ENCODE data around the gene LGALS9B.
"Not testable (repeated sequence)": the region's sequence is repeated elsewhere in the genome, so short reads cannot be mapped to it uniquely, and the experiment has no call there.

LGALS9B gene

DNA sequence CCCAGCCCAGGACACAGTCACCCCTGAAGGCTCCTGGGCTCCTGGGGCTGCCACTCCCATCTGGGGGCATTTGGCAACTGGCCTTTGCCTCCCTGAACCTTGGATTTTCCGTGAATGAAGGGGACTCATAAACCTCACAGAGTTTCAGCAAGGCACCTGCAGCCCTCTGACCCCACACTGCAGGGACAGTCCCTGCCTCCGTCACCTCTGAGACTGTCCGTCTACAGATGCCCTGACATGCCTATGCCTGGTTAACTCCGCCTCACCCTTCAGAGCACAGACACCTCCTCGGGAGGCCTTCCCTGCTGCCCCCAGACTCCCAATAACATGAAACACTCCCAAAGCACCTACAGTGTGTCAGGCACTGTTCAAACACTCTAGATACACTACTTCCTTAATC, 786 bp downstream of the LGALS9B start:
- DNase-seq = not testable (repeated sequence)

DNA sequence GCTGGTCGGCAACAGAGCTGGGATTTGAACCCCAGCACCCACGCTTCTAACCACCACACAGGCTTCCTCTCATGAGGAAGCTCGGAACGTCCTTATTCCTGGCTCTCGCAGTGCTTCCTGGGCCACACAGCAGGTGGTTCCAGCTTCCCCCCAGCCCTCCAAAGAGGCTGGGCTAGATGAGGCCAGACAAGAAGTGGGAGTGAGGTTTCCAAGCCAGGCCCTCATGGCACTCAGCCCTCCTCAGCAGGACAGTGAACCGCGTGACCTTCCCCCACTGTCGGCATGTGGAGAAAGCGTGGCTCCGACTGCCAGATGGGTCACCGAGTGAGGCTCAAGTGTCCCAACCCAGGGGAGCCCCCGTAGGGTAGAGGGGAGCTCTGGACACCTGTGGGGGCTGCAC, 1.8 kb downstream of the LGALS9B start:
- not testable (repeated sequence) for DNase-seq

DNA sequence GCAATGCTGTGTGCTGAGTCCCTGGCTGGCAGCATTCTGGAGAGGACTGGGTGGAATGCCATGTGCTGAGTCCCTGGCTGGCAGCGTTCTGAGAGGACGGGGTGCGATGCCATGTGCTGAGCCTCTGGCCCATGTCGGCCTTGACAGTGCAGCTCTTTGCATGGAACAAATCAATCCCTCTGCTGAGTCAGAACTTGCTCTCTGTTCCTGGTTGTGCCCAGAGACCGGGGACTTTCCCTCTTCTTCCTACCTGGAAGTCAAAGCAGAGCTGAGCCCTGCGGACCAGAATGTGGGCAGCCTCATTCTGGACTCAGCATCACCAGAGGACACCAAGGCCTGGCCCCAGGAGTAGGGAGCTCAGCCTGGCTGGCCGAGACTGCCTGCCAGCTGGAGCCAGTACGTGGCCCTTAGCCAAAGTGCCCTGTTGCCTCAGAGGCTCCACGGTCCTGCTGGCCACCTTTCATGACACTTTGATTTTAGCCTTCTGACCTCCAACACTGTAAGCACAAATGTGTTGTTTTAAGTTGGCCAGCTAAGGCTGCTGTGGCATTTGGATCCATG, 2.4 kb downstream of the LGALS9B start:
- DNase-seq = not testable (repeated sequence)

DNA sequence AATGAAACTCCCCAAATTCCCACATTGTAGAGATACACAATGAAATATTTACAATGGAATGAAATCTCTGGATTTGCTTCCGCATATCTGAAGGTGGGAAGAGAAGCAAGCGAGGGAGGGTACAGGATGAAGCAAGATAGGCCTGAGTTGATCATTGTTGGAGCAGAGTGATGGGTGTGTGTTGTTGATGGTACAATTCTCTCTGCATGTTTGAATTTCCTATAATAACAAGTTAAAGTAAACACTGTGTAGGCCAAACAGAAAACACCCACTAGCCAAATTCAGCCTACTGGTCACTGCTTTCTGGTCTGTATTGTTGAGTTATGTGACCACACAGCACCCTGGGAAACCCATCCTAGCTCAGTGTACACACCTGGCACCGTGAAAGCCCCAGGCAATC, 5.2 kb downstream of the LGALS9B start:
- DNase-seq = not testable (repeated sequence)

DNA sequence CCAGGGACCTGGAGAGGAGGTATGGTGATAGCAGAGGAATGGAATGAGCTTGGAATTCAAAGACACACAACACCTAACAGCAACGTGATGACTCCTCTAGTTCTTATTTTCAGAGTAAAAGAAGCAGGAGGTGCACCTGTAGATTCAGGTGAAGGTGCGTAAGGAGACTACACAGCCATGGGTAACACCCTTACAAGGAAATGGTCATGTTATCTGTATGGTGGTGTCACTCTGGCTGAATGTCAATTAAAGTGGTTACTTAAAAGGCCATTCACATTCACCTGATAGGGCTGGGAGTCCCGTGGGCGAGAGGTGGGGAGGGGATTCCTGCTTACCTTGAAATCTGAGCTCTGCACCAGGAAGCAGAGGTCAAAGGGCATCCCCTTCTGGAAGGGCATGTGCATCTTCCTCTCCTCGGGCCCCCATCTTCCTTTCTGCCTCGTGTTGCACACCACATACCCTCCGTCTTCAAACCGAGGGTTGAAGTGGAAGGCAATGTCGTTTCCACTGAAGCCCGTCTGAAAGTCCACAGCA, 9.4 kb downstream of the LGALS9B start:
- DNase-seq = not testable (repeated sequence)

DNA sequence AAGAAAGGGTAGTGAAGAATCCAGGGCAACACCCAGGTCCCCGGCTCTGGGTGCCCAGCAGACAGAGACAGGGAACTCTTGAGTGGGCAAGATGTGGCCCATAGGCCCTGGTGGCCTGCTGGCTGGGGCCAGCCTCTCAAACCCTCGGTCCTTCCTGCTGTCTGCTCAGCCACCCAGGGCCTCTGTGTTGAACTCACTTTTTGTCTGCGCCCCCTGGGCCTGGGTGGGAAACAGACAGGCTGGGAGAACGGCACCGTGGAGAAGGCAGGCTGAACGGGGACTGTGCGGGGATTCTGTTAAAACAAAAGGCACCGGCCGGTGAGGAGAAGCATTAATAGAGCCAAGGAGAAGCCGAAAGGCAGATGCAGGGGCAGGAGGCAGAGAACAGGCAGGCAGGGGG, 12.2 kb downstream of the LGALS9B start:
- not testable (repeated sequence) for DNase-seq

DNA sequence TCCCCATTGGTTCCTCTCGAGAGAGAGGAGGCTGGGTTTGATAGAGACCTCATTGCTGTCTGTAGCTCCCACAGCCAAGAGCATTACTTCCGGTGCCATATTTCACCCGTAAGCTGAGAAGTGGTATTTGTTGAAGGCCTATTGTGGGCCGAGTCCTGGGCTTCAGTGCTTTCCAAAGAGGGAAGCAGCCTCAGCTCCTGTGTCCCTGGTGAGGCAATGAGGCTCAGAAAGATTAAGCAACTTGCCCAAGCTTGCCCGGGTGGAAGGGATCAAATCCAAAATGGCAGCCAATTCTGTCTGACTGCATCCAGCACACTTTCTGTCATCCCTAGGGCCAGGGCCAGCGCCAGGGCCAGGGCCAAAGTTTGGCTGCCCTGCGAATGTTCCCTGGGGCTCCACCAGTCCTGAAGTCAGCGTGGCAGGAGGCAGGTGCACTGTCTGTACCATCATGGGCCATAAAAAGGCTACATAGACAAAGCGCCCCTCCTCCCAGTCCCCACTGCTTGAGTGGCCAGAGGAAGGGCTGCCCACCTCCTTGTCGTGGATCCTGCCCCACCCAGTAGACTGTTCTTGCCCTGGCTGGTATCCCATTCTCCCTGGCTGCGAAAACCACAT, 13.4 kb downstream of the LGALS9B start:
- not testable (repeated sequence) for DNase-seq

DNA sequence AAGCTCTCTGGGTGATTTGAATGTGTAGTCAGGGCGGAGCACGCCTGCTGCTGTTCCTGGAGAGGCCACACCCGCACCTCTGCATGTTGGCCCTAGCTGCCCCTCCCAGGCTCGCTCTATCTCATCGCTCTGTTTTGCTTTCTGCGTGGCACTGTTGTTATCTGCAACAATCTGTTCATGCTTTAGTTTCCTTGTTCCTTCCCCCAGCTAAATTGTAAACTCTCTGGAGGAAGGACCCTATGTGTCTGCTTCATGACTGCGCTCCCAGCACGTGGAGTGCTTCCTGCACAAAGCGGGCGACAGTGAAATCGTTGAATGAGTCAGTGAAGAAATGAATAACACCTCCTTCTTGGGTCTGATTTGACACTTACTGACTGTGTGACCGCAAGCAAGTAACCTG, 16.5 kb downstream of the LGALS9B start:
- DNase-seq = peak; percentile 57

DNA sequence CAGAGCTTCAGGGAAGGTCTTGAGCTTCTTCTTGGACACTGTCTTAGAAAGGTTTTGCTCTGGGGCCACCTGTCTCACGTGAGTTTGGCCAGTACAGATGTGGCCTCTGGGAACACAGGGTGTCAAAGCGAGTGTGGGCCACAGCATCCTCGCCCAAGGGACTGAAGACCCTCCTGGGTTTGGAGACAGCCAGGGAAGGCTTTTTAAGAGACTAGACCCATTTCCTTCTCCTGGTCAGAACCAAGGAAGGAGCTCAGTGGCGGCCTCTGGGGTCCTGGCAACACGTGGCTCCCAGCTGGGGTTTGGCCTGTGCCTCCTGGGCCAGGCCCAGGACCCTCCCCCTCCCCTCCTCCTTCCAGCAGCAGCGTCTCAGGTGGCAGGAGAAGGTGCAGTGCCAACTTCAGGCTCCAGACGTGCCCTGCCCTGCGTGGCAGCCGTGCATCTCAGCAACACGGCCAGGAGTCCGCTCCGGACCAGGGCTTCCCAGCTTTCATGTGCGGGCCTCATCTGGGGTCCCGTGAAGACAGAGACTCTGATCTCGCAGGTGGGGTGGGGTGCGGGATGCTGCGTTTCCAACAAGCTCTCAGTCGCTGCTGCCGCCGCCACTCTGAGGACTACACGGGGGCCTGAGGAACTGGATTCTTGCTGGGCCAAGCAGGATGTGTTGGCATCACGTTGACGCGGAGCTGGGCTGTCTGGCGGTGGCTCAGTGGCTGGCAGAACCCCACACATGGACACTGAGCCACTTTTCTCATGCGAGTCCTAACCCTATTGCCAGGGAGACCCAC, 19.6 kb downstream of the LGALS9B start:
- not testable (repeated sequence) for DNase-seq

DNA sequence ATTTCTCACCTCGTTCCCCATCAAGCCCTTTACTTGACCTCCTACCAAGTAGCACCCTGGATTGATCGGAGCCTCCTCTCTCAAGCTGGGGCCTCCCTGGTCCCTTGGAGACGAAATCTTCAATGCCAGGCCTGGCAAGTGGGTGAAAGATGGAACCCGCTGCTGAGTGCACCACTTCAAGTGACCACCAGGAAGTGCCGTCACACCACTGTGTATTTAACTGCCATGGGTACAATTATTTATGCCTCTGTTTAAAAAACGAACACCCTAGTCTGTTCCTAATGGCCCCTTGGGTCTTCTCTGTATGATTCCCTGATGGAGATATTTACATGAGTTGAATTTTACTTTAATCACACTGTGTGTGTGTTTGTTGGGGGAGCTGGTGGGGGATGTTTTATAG, 20.4 kb downstream of the LGALS9B start:
- DNase-seq = not testable (repeated sequence)

DNA sequence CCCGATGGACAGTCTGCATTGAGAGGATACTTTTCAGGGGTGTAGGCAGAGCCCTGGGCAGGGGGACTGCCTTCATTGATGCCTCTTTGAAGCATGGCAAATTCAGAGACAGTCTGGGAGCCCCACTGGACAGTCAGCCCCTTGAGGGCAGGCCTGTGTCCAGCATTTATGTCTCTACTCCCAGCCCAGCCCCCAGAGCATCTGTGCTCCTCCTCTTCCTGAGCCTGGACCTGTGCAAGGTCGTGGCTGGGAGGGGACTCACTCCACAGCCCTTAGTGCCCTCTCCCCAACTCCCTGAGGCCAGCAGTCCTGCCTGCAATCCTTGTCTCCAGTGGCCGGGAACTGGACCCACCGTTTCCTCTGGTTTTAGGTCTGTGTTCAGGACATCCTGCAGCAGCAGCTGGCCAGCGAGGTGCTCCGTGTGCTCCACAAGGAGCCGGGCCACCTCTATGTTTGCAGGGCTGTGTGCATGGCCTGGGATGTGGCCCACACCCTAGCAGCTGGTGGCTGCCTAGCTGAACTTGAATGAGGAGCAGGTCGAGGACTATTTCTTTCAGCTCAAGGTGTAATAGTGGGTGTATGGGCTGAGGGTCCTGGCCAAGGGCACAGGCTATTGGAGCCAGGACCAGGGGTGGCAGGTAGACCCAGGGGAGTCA, 22.6 kb downstream of the LGALS9B start:
- not testable (repeated sequence) for DNase-seq

DNA sequence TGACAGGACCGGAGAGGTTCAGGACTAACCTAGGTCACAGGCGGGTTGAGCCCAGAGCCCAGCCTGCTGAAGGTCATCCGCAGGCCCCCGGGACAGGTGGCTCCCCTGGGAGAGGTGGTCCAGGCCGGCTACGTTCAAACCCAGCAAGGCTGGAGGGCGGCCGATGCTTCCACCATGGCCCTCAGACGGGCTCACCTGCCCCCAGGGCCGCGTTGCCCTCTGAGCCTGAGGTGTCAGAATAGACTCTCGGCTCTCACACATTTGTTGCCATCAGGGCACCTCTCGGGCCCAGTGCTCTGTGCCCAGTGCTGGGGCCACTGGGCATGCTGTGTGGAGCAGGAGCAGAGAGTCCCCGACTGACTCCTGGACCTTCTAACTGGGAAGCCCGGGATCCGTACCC, 23.2 kb downstream of the LGALS9B start:
- DNase-seq = not testable (repeated sequence)

DNA sequence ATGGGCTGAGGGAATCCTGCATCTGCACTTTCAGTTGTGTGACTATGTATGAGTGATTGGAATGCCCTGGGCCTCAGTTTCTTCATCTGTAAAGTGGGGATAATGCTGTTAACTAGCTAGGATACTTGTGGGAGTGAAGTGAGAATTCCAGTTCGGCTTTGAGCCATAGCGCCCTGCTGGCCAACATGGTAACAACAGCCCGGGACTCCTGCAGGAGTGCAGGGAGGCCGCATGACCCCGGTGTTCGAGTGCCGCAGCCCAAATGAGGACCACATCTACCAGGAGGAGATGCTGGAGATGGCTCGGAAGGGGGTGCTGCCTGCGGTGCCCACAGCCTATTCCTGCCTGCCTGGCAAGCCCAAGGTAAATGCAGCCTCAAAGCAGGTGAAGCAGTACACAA, 23.7 kb downstream of the LGALS9B start:
- DNase-seq = not testable (repeated sequence)

DNA sequence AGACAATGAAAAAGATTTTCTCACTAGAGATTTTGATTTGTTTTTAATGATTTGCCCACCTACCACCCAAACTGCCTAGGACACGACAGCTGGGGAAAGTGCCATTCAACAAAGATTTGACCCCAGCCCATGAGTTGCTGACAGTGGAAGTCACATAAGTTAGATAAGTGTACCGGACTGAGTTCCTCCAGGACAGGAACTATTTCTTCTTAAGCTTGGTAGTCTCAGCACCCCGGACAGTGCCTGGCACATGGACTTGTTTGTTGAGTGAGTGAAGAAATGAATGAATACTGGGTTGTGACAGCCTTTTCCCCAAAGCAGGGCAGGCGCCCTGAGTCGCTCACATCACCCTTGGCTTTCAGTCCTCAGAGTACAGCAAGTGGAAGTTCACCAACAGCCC, 26.7 kb downstream of the LGALS9B start:
- not testable (repeated sequence) for DNase-seq

DNA sequence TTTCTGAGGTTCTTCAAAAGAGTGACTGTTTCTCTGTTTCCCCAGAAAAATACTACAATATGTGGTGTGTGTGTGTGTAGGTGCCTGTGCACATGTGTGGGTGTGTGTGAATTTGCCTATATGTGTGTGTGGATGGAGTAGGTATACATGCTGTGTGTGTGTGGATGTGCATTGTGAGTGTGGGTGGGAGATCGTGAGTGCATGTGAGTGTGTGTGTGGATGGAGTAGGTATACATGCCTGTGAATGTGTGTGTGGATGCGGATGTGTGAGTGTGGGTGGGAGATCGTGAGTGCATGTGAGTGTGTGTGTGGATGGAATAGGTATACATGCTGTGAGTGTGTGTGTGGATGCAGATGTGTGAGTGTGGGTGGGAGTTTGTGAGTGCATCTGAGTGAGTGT, 32.2 kb downstream of the LGALS9B start:
- DNase-seq = not testable (repeated sequence)

DNA sequence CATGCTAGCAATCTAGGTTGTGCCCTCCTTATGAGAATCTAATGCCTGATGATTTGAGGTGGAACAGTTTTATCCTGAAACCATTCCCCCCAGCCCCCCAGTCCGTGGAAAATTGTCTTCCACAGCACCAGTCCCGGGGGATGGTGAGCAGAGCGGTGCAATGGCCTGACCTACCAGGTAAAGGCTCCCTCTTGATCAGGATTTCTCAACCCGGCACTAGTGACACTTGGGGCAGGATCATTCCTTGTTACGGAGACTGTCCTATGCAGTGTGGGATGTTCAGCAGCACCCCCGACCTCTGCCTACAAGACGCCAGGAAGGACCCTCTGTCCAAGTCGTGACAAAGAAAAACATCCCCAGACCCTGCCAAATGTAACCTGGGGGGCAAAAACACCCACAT, 34.0 kb downstream of the LGALS9B start:
- not testable (repeated sequence) for DNase-seq

DNA sequence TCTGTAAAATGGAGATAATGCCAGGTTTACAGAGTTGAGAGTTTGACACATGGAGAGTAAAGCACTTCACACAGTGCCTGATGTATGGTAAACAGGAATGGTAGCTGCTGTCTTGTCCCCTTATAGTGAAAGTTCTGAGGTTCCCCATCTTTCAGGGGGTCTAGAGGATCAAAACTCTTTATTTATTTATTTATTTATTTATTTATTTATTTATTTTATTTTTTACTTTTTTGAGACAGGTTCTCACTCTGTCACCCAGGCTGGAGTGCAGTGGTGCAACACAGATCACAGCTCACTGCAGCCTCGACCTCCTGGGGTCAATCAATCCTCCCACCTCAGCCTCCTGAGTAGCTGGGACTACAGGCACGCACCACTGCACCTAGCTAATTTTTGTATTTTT, 40.1 kb downstream of the LGALS9B start:
- DNase-seq = not testable (repeated sequence)

DNA sequence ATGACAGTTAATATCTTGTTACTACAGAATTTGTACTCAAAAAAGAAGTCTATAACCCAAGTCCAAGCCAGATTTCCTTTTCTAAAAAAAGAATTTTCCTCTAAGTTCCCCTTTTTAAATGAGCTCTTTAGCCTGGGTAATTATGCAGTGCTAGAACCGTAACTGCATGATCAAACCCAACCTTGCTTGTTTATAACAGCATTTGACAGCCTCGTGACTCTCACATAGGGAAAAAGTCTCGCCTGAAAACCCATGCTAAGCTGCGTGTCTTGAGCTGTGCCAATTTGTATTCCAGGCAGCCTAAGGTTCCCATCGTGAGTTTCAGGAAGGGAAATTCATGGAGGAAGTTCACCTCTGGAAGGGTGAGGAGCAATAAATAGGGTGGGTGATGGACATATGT, 44.5 kb downstream of the LGALS9B start:
- not testable (repeated sequence) for DNase-seq

DNA sequence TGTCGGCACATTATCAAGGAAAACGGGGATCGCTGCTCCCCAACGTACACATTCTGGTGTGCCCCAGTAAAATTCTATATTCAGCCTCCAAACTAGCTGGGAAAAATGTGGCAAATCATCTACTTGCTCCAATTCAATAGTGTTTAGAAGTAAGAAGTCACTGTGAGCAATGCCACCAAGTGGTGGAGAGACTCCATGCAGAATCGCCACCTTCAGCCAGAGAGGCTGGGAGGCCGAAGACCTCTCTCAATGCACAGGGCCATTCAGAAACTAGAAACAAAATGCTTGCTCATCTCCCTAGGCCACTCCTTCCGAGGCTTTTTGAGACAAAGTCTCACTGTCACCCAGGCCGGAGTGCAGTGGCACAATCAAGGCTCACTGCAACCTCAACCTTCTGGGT, 48.5 kb downstream of the LGALS9B start:
- not testable (repeated sequence) for DNase-seq

DNA sequence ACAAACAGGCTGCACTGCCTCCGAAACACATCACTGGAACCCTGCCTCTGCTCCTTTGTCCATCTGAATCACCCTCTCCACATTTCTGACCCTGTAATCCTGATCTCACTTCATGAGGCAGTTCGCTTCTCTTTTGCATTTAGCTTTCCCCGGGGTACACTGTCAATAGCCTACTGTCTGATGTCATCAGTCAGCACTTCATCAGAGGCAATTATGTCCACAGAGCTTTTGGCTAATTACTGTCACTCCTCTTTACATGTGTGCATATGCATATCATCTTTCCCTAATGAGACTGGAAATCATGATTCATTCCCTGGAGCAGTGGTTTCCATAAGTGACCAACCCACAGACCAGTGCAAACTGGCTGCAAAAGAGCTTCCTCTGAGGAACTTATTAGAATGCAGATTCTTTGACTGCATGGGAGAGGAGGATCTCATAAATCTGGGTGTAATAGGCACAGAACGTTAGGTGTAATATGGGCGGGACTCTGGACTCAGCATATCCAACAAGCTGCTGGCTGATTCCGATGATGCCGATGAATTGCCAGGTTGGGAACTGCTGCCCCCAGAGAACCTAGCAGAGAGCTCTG, 49.8 kb downstream of the LGALS9B start:
- not testable (repeated sequence) for DNase-seq

DNA sequence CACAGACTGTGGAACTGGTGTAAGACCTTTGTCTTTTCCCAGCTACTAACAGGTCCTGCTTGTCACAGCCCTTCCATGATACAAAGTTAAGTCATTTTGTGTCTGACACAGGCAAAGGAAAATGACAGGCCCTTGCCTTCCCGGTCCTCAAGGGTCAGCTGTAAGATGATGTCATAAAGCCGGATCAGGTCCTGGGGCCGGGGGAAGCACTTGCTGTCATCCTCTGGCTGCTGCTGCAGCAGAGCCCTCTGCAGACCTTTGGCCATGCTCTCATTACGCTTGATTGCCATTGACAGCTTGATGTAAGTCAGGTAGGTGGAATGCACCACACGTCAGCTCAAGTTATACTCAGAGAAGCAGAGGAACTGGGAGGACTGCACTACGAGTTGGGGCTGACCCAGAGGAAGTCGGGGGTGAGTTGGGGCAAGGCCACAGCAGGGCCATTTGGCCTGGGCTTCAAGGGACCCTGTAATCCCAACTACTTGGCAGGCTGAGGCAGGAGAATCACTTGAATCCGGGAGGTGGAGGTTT, 50.9 kb downstream of the LGALS9B start:
- not testable (repeated sequence) for DNase-seq

DNA sequence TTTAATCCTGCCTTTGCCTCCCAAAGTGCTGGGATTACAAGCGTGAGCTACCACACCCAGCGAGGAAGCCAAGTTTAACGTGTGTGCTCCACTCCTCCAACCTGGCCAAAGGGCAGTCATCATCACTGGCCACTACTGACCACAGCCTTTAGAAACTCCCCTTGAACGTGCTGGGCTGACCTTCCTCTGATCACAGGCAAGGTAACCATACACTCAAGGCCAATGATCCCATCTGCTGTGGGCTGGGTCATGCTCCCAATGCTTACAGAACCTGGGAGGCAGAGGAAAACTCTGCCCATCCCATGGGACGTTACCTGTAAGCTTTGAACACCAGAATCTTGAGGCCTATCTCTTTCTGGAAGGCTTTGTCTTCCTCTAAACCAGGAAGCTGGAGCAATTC, 51.9 kb downstream of the LGALS9B start:
- DNase-seq = not testable (repeated sequence)

Measured in activated CD8-positive, alpha-beta memory T cell treated with anti-CD3 and anti-CD28 coated beads, Interleukin-2, amount 50 U/mL, for 48 hours (primary cell).